Suprapubic skin (tissue), 4 donors: ENCODE measurements around the gene LILRB2.

Experiments used
- POLR2A ChIP-seq, 2 donors: fragments of 450-650 bp; IDR thresholded peaks; one replicate each; pipeline ENCODE4 v1.6.1; 2017; ENCODE audit warnings: antibody characterized with exemption in 2 of 2, mild to moderate bottlenecking in 2 of 2, moderate library complexity in 2 of 2
- POLR2AphosphoS5 ChIP-seq, 3 donors: sonication (generic); formaldehyde crosslinking; IDR thresholded peaks; one replicate each; pipeline ENCODE4 v1.6.1; 2017; ENCODE audit warnings: antibody characterized with exemption in 3 of 3
- TF ChIP-seq, protein P1 (sequence below), 2 donors: fragments of 200-600 bp in 1 of 2; fragments of 450-650 bp in 1 of 2; sonication (generic) in 1 of 2; IDR thresholded peaks; one replicate each; pipeline ENCODE4 v1.5.1; 2016 to 2019; ENCODE audit warnings: antibody characterized with exemption in 2 of 2, mild to moderate bottlenecking in 1 of 2, moderate library complexity in 1 of 2

DNA sequence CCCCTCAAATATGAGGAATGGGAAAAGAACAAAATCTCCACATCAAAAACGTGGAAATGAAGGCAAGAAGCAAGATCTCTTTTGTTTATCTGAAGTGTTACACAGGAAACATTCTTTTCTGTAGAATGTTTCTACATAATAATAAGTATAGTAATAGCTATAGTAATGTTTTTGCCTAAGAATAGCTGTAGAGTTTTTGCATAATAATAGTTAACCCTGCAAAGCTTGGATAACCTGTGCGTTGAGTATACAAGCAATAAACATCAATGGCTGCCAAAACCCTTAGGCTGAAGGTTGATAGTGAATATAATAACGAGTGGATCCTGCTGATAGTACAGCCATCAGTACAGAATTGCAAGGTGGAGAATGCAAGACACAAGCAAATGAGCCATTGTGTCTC lies 43.2 kb upstream of the LILRB2 start:
- TF ChIP-seq, protein P1, sequence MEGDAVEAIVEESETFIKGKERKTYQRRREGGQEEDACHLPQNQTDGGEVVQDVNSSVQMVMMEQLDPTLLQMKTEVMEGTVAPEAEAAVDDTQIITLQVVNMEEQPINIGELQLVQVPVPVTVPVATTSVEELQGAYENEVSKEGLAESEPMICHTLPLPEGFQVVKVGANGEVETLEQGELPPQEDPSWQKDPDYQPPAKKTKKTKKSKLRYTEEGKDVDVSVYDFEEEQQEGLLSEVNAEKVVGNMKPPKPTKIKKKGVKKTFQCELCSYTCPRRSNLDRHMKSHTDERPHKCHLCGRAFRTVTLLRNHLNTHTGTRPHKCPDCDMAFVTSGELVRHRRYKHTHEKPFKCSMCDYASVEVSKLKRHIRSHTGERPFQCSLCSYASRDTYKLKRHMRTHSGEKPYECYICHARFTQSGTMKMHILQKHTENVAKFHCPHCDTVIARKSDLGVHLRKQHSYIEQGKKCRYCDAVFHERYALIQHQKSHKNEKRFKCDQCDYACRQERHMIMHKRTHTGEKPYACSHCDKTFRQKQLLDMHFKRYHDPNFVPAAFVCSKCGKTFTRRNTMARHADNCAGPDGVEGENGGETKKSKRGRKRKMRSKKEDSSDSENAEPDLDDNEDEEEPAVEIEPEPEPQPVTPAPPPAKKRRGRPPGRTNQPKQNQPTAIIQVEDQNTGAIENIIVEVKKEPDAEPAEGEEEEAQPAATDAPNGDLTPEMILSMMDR (IDR thresholded peaks at IDR 0.05): no peak
- TF ChIP-seq POLR2A (IDR thresholded peaks at IDR 0.05) (no peak), POLR2AphosphoS5 (IDR thresholded peaks at IDR 0.05) (no peak)
